ENCODE data around the gene TMEM208. TPM values are rescaled to one million over a fixed set of nuclear protein-coding genes. Genes with fewer than 3 reads are reported as not detected.

The TMEM208 gene
- polyA plus RNA-seq, 1 experiment = 79.7 TPM

- peak; percentile 69 for DNase-seq (ENCODE audit: low read depth)
- H3K36me3 ChIP-seq (ENCODE audit: control insufficient read depth, insufficient read depth, low read length) = peaks cover 22% of the 10 kb centered on the region
- TF ChIP-seq, protein P1, sequence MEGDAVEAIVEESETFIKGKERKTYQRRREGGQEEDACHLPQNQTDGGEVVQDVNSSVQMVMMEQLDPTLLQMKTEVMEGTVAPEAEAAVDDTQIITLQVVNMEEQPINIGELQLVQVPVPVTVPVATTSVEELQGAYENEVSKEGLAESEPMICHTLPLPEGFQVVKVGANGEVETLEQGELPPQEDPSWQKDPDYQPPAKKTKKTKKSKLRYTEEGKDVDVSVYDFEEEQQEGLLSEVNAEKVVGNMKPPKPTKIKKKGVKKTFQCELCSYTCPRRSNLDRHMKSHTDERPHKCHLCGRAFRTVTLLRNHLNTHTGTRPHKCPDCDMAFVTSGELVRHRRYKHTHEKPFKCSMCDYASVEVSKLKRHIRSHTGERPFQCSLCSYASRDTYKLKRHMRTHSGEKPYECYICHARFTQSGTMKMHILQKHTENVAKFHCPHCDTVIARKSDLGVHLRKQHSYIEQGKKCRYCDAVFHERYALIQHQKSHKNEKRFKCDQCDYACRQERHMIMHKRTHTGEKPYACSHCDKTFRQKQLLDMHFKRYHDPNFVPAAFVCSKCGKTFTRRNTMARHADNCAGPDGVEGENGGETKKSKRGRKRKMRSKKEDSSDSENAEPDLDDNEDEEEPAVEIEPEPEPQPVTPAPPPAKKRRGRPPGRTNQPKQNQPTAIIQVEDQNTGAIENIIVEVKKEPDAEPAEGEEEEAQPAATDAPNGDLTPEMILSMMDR (IDR thresholded peaks at IDR 0.05; ENCODE audit: insufficient read depth, low read depth, low read length) = no peak
- ChIA-PET POLR2A (interaction anchor here (0.6 kb wide), 1 partner anchor 15 kb away, joined by 4 read pairs; no protein-coding TSS in a partner anchor), CTCF (interaction anchor here (0.6 to 1.8 kb wide), 4 partner anchors 9 to 132 kb away, joined by 3 to 7 read pairs (median 6); partner anchors contain the start of gene TMEM208)
- H3K27me3 ChIP-seq (ENCODE audit: control insufficient read depth, insufficient read depth, low read length) = no peaks in the 10 kb centered on the region
- no peak overlapping the region for H3K4me3 ChIP-seq (ENCODE audit: low read depth, low read length)
Observed at GRCh38 chr16:67241008-67241900, 14.3 kb downstream of the TMEM208 start.

- CTCF ChIA-PET = interaction anchor here (0.6 to 1.6 kb wide), 2 partner anchors 19 to 131 kb away, joined by 6 read pairs; no protein-coding TSS in a partner anchor
- Histone ChIP-seq H3K27me3 (ENCODE audit: control insufficient read depth, insufficient read depth, low read length) (no peaks in the 10 kb centered on the region), H3K4me3 (ENCODE audit: low read depth, low read length) (no peak overlapping the region), H3K36me3 (ENCODE audit: control insufficient read depth, insufficient read depth, low read length) (peaks cover 15% of the 10 kb centered on the region)
- TF ChIP-seq, protein P1 (IDR thresholded peaks at IDR 0.05; ENCODE audit: insufficient read depth, low read depth, low read length) = no peak
- POLR2A ChIA-PET = no interaction called here
- DNase-seq (ENCODE audit: low read depth) = no peak
Observed at GRCh38 chr16:67242138-67242730, 15.3 kb downstream of the TMEM208 start.

GRCh38 chr16:67243481-67243880 is 16.6 kb downstream of the TMEM208 start:
- ChIA-PET CTCF (interaction anchor here (1.9 kb wide), 1 partner anchor 12 kb away, joined by 5 read pairs; no protein-coding TSS in a partner anchor), POLR2A (no interaction called here)
- Histone ChIP-seq H3K36me3 (ENCODE audit: control insufficient read depth, insufficient read depth, low read length) (peaks cover 7% of the 10 kb centered on the region), H3K27me3 (ENCODE audit: control insufficient read depth, insufficient read depth, low read length) (no peaks in the 10 kb centered on the region), H3K4me3 (ENCODE audit: low read depth, low read length) (no peak overlapping the region)
- TF ChIP-seq, protein P1 (IDR thresholded peaks at IDR 0.05; ENCODE audit: insufficient read depth, low read depth, low read length) = no peak
- no peak for DNase-seq (ENCODE audit: low read depth)

- no peaks in the 10 kb centered on the region; the same call in 1 of the 2 replicates for H3K36me3 ChIP-seq (ENCODE audit: control insufficient read depth, insufficient read depth, low read length)
- TF ChIP-seq, protein P1 (IDR thresholded peaks at IDR 0.05; ENCODE audit: insufficient read depth, low read depth, low read length) = no peak
- peak; percentile 64 for DNase-seq (ENCODE audit: low read depth)
- ChIA-PET CTCF (interaction anchor here (0.8 to 1.9 kb wide), 9 partner anchors 13 to 349 kb away, joined by 3 to 5 read pairs (median 3); partner anchors contain the start of gene ELMO3), POLR2A (interaction anchor here (0.6 to 0.9 kb wide), 4 partner anchors 17 to 94 kb away, joined by 3 to 7 read pairs (median 3); partner anchors contain the start of gene TMEM208)
- no peaks in the 10 kb centered on the region for H3K27me3 ChIP-seq (ENCODE audit: control insufficient read depth, insufficient read depth, low read length)
- no peak overlapping the region for H3K4me3 ChIP-seq (ENCODE audit: low read depth, low read length)
Observed at GRCh38 chr16:67244387-67245185, 17.7 kb downstream of the TMEM208 start.

Measured in BJ (cell line).